OCI-LY3 (cell line): ENCODE results near the gene C12orf56.
"Not testable (repeated sequence)": the region's sequence is repeated elsewhere in the genome, so short reads cannot be mapped to it uniquely, and the experiment has no call there.

ENCODE experiments used
- CTCF ChIP-seq: fragments of 200-600, 300-600 bp; sonication (generic); IDR thresholded peaks from 2 replicates; pipeline ENCODE4 v1.5.1; 2014; ENCODE audit warnings: antibody characterized with exemption, low read length, low read depth
- EZH2phosphoT487 ChIP-seq: fragments of 200-600 bp; shearing (Covaris generic); IDR thresholded peaks from 2 replicates; pipeline ENCODE4 v1.6.1; 2018; ENCODE audit warnings: antibody characterized with exemption, mixed run types, low read depth

- not testable (repeated sequence) for TF ChIP-seq CTCF, EZH2phosphoT487
Observed at GRCh38 chr12:64293174-64293573, 97.4 kb downstream of the C12orf56 start.
